ENCODE results near the gene VDAC1.
A peak's percentile ranks its signal among the peaks of the same experiment; 100 is the strongest.
"Not testable (repeated sequence)": the region's sequence is repeated elsewhere in the genome, so short reads cannot be mapped to it uniquely, and the experiment has no call there.

VDAC1 gene

GRCh38 chr5:133994297-133994989 lies 10.3 kb downstream of the VDAC1 start:
- DNase-seq, result no peak

- DNase-seq, result no peak
Measured at GRCh38 chr5:133993185-133993936, 11.4 kb downstream of the VDAC1 start.

GRCh38 chr5:133992429-133993155 lies 12.2 kb downstream of the VDAC1 start:
- DNase-seq, result no peak

- DNase-seq, result no peak
Measured at GRCh38 chr5:133991171-133991910, 13.4 kb downstream of the VDAC1 start.

GRCh38 chr5:133990396-133990795 lies 14.4 kb downstream of the VDAC1 start:
- DNase-seq, result peak; percentile 29

- no peak for DNase-seq
Measured at GRCh38 chr5:133985540-133986180, 19.1 kb downstream of the VDAC1 start.

- no peak for DNase-seq
Measured at GRCh38 chr5:133983674-133984073, 21.1 kb downstream of the VDAC1 start.

- DNase-seq, result no peak
Measured at GRCh38 chr5:133981714-133982113, 23.1 kb downstream of the VDAC1 start.

GRCh38 chr5:133980652-133981051 lies 24.1 kb downstream of the VDAC1 start:
- no peak for DNase-seq

GRCh38 chr5:133978943-133979342 lies 25.8 kb downstream of the VDAC1 start:
- no peak for DNase-seq

GRCh38 chr5:133977858-133978257 lies 26.9 kb downstream of the VDAC1 start:
- no peak for DNase-seq

GRCh38 chr5:133977161-133977787 lies 27.5 kb downstream of the VDAC1 start:
- no peak for DNase-seq

- DNase-seq, result not testable (repeated sequence)
Measured at GRCh38 chr5:133975546-133975945, 29.2 kb downstream of the VDAC1 start.

- no peak for DNase-seq
Measured at GRCh38 chr5:133974142-133974541, 30.6 kb downstream of the VDAC1 start.

- no peak for DNase-seq
Measured at GRCh38 chr5:133970325-133970909, 34.4 kb downstream of the VDAC1 start.

- no peak for DNase-seq
Measured at GRCh38 chr5:133969654-133970324, 35.0 kb downstream of the VDAC1 start.

GRCh38 chr5:133968204-133968980 lies 36.4 kb downstream of the VDAC1 start, which contains the start of gene C5orf15:
Gene C5orf15, minus strand, starts transcription at chr5:133968625. Its CDS starts 41 bp downstream, at chr5:133968584.
- peak; percentile 32 for DNase-seq

GRCh38 chr5:133967698-133968203 lies 37.0 kb downstream of the VDAC1 start:
- no peak for DNase-seq

- DNase-seq, result no peak
Measured at GRCh38 chr5:133967124-133967523, 37.7 kb downstream of the VDAC1 start.

GRCh38 chr5:133966090-133966489 lies 38.7 kb downstream of the VDAC1 start:
- no peak for DNase-seq

Data from NCI-H1417 treated with DMSO at 0.1 percent for 48 hours (cell line).